OCI-LY1 (cell line): ENCODE data around the gene TRMT6.

ENCODE experiments used
- CTCF ChIP-seq: fragments of 200-600 bp; sonication (generic), shearing (Covaris generic); IDR thresholded peaks from 2 replicates; pipeline ENCODE4 v1.5.1; 2017; ENCODE audit warnings: mild to moderate bottlenecking, antibody characterized with exemption, low read length, moderate library complexity, mixed read lengths
- EZH2 ChIP-seq: fragments of 200-600 bp; sonication (generic), shearing (Covaris generic); IDR thresholded peaks from 2 replicates; pipeline ENCODE4 v1.8.0; 2017; ENCODE audit warnings: borderline replicate concordance, mixed run types, mild to moderate bottlenecking, antibody characterized with exemption, low read length, moderate library complexity, mixed read lengths

GRCh38 chr20:5999783-6000182 lies 49.5 kb upstream of the TRMT6 start:
- TF ChIP-seq EZH2, result no peak
- no peak for TF ChIP-seq CTCF
